Epithelial cell of proximal tubule (primary cell): ENCODE data around the gene EFHB. TPM values are rescaled to one million over a fixed set of nuclear protein-coding genes. Genes with fewer than 3 reads are reported as not detected.
"Not testable (repeated sequence)": the region's sequence is repeated elsewhere in the genome, so short reads cannot be mapped to it uniquely, and the experiment has no call there.

Source experiments
- DNase-seq: peaks from one replicate; pipeline ENCODE4 v3.0.0-alpha.2; 2011; ENCODE audit warnings: low read depth
- H3K4me3 ChIP-seq: 2 replicates; pipeline ENCODE4 v1.5.1; 2011; ENCODE audit warnings: low read depth, mild to moderate bottlenecking, low read length
- CTCF ChIP-seq: conservative IDR thresholded peaks from 2 replicates; pipeline ENCODE4 v1.5.1; 2012; ENCODE audit warnings: low read depth, mild to moderate bottlenecking, low read length
- total RNA-seq: library from RNA; depleted of rRNA; stranded (reverse); fragments of >200 nt; gene quantifications from 2 replicates; pipeline ENCODE4 v1.2.3, GENCODE V29; 2015

EFHB gene
- total RNA-seq, 1 donor from 2014 or later, result 5.5 TPM

GRCh38 chr3:19888428-19889152 is 45.4 kb downstream of the EFHB start:
- TF ChIP-seq CTCF, result no peak
- H3K4me3 ChIP-seq, result peak overlapping the region; percentile 40
- DNase-seq, result no peak

- H3K4me3 ChIP-seq, DNase-seq: not testable (repeated sequence)
These were observed 46.9 kb downstream of the EFHB start for GRCh38 chr3:19887122-19887521.

GRCh38 chr3:19886404-19886803 is 47.6 kb downstream of the EFHB start:
- TF ChIP-seq CTCF, result no peak
- DNase-seq, result no peak
- no peak overlapping the region for H3K4me3 ChIP-seq

GRCh38 chr3:19885468-19885867 is 48.5 kb downstream of the EFHB start:
- no peak for DNase-seq
- TF ChIP-seq CTCF, result peak; percentile 74
- H3K4me3 ChIP-seq, result no peak overlapping the region

GRCh38 chr3:19881852-19882251 is 52.2 kb downstream of the EFHB start:
- TF ChIP-seq CTCF, result no peak
- no peak for DNase-seq

GRCh38 chr3:19881036-19881435 is 53.0 kb downstream of the EFHB start:
- H3K4me3 ChIP-seq, result no peak overlapping the region
- DNase-seq, result no peak
- TF ChIP-seq CTCF, result no peak

More at GRCh38 chr3:19881852-19882251, 52.2 kb downstream of the EFHB start:
- H3K4me3 ChIP-seq, result no peak overlapping the region

GRCh38 chr3:19877656-19878055 is 56.4 kb downstream of the EFHB start:
- TF ChIP-seq CTCF, result no peak
- DNase-seq, result no peak
- H3K4me3 ChIP-seq, result no peak overlapping the region
